Fibroblast of lung (primary cell): ENCODE measurements around the gene GPC6.

ENCODE experiments used
- EZH2 ChIP-seq: IDR thresholded peaks from 2 replicates; pipeline ENCODE4 v1.5.1; 2012; ENCODE audit warnings: low read length, control low read depth, mild to moderate bottlenecking; ENCODE audit errors: missing control alignments
- TF ChIP-seq, protein P1 (sequence below), 2 donors: IDR thresholded peaks in 1 of 2; conservative IDR thresholded peaks in 1 of 2; 1 replicate in 1 of 2; 2 replicates in 1 of 2; pipeline ENCODE4 v1.5.1; 2011 to 2012; ENCODE audit warnings: low read length in 2 of 2, control low read depth in 1 of 2, inconsistent platforms in 1 of 2, low read depth in 1 of 2, mild to moderate bottlenecking in 1 of 2

DNA sequence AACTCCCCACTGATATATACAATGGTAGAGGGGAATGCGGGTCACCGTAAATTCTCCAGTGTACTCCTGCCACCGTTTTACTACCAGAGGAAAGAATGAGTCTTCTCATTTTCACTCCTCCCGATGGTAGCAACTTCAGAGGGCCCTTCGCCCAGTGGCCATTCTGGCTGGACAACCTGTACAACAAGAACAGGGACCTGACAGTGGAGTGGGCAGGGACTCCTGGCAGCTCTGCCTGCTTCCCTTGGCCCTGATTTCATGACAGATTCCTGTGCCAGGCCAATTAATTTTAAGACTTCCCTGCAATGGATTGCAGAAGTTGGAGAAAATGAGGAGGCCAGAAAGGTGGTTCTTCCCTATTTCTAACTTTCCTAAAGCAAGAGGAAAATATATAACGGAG lies 148.9 kb downstream of the GPC6 start:
- TF ChIP-seq EZH2, result no peak
- TF ChIP-seq, protein P1, sequence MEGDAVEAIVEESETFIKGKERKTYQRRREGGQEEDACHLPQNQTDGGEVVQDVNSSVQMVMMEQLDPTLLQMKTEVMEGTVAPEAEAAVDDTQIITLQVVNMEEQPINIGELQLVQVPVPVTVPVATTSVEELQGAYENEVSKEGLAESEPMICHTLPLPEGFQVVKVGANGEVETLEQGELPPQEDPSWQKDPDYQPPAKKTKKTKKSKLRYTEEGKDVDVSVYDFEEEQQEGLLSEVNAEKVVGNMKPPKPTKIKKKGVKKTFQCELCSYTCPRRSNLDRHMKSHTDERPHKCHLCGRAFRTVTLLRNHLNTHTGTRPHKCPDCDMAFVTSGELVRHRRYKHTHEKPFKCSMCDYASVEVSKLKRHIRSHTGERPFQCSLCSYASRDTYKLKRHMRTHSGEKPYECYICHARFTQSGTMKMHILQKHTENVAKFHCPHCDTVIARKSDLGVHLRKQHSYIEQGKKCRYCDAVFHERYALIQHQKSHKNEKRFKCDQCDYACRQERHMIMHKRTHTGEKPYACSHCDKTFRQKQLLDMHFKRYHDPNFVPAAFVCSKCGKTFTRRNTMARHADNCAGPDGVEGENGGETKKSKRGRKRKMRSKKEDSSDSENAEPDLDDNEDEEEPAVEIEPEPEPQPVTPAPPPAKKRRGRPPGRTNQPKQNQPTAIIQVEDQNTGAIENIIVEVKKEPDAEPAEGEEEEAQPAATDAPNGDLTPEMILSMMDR (conservative IDR thresholded peaks at IDR 0.05 in 1 of 2, IDR thresholded peaks at IDR 0.05 in 1 of 2; ENCODE audit: low read depth in 1 of 2, low read length in 2 of 2), result no peak
